GM12872 (cell line): ENCODE results near the gene TUT4.

Experiments
- TF ChIP-seq, protein P1 (sequence below): IDR thresholded peaks from 3 replicates; pipeline ENCODE4 v1.5.1; 2011; ENCODE audit warnings: low read depth, mild to moderate bottlenecking, low read length, moderate library complexity; ENCODE audit not compliant: insufficient read depth

The TUT4 gene

DNA sequence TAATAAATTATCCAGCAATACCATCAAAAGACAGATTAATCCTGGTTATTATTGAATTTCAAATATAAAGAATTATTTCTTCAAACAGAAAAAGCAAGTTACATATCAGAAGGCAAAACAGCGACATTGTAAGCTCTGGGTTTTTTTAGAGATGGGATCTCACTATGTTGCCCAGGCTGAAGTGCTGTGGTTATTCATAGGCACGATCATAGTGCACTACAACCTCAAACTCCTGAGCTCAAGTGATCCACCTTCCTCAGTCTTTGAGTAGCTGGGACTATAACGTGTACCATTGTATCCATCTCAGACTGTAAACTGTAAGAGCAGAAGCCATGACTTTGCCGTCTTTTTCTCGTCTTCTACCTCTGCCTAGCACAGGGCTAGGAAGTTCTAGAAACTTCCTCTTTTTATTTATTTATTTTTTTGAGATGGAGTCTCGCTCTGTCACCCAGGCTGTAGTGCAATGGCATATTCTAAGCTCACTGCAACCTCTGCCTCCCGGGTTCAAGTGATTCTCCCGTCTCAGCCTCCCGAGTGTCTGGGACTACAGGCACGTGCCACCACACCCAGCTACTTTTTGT is 29.3 kb upstream of the TUT4 start:
- TF ChIP-seq, protein P1, sequence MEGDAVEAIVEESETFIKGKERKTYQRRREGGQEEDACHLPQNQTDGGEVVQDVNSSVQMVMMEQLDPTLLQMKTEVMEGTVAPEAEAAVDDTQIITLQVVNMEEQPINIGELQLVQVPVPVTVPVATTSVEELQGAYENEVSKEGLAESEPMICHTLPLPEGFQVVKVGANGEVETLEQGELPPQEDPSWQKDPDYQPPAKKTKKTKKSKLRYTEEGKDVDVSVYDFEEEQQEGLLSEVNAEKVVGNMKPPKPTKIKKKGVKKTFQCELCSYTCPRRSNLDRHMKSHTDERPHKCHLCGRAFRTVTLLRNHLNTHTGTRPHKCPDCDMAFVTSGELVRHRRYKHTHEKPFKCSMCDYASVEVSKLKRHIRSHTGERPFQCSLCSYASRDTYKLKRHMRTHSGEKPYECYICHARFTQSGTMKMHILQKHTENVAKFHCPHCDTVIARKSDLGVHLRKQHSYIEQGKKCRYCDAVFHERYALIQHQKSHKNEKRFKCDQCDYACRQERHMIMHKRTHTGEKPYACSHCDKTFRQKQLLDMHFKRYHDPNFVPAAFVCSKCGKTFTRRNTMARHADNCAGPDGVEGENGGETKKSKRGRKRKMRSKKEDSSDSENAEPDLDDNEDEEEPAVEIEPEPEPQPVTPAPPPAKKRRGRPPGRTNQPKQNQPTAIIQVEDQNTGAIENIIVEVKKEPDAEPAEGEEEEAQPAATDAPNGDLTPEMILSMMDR: no peak

DNA sequence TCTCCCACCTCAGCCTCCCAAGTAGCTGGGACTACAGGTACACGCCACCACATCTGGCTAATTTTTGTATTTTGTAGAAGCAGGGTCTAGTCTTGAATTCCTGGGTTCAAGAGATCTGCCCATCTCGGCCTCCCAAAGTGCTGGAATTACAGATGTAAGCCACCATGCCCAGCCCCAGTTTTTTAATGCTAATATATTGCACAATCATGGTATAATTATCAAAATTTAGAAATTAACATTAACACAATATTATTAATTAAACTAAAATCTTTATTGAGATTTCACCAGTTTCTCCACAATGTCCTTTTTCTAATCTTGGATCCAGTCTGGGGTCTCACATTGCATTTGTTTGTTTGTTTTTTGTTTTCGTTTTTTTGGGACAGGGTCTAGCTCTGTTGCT is 27.4 kb upstream of the TUT4 start:
- TF ChIP-seq, protein P1: no peak

DNA sequence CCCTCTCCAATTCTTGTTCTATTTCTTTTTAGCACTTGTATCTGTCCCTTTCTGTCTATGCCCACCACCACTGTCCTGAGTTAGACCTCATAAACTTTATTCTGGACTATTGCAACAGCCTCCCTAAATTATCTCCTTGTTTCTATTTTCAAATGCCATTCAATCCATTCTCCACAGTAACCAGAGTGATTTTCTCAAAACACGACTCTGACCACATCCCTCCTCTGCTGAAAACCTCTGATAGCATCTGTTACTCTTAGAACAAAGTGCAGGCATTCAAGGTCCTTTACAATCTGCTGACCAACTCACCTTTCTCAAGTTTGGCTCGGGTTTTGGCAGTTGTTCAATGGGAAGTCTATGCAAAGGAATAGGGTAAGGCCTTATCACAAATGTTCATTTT is 26.5 kb upstream of the TUT4 start:
- TF ChIP-seq, protein P1: no peak

DNA sequence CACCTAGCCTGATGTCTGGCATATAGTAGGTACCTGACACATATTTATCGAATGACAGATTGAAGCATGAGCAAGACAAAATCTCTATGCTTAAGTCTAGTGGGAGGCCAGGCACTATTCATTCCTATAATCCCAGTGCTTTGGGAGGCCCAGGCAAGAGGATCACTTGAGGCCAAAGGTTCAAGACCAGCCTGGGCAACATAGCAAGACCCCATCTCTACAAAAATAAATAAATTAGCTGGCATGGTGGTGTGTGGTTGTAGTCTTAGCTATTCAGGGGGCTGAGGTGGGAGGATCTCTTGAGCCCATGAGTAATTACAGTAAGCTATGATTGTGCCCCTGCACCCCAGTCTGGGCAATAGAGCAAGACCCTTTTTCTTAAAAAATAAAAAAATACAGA is 23.2 kb upstream of the TUT4 start:
- TF ChIP-seq, protein P1: no peak

DNA sequence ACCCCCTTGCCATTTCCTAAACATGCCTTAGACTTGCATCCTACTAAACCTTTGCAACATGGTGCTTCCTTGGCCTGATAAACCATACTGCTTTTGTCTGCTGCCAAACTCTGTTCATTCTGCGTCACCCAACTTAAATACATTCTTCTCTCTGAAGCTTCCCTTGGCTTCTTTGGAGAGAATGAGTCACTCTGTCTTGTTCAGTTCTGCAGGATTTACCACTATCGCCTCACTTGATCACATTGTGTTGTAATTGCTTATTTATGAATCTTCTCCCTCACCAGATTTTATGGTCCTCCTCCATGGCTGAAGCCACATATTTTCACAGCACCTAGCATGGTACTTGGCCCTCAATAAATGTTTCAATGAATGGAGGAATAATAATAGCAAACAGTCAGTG is 21.7 kb upstream of the TUT4 start:
- TF ChIP-seq, protein P1: no peak

DNA sequence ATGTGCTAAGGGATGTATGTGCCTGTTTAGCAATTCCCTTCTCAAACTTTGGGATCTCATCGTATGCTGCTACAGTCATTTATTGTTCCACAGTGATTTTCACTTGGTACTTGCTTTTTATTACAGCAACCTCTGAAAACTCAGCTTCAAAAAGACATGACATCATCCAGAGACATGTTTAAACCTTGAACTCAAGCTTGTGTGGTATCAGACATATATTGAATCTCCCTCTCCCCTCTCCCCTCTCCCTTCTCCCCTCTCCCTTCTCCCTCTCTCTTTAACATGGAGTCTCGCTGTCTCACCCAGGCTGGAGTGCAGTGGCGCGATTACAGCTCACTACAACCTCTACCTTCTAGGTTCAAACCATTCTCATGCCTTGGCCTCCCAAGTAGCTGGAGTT is 19.5 kb upstream of the TUT4 start:
- TF ChIP-seq, protein P1: no peak

DNA sequence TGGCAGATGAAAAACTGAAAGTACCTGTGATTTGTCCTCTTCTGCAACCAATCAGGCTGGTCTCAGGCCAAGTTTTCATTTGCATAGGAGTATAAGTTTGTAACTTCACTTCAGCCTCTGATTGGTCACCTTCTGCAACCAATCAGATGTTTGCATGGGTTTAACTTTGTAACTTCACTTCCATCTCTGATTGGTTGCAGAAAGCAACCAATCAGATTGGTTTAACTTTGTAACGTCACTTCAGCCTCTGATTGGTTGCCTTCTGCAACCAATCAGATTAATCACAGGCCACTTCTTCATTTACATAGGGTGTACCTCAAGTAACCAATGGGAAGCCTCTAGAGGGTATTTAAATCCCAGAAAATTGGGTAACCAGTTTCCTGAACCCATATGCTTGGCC is 18.9 kb upstream of the TUT4 start:
- TF ChIP-seq, protein P1: no peak
